Measurements from ENCODE around the gene MYO5A.

MYO5A gene

DNA sequence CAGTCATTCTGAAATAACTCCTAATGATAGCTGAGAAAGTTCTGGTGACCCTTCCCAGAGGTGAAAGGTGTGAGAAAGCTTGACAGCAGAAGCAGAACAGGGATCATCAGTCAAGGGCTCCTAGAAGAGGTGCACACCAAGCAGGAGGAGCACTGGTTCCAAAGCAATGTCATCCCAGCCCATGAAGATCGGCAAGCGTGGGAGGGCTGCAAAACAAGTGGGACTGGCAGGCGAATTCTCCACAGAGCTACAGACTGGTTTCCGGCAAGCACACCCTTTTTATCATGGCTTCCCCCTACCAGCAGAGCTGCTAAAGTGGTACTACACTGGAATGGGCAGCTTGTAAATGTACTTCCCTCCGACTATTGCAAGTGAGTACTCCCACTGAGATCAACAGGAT is 170.7 kb downstream of the MYO5A start:
- no peak for DNase-seq

DNA sequence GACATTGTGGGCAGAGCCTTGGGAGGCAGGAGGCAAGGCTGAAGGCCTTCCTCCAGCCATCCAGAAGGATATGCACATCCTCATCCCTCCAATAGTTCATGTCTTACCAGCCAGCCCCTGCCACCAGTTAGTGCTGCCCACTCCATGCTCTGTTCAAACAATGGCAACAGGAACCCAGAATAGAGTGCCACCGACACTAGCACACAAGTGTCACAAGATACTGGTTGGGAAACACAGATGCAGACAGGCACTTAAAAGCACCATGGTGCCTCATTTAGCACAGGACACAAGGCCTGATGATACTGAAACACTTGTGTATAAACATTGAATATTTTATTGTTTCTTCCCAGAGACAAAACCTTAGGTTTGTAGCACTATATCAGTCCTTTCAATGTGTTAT is 176.6 kb downstream of the MYO5A start:
- no peak for DNase-seq

DNA sequence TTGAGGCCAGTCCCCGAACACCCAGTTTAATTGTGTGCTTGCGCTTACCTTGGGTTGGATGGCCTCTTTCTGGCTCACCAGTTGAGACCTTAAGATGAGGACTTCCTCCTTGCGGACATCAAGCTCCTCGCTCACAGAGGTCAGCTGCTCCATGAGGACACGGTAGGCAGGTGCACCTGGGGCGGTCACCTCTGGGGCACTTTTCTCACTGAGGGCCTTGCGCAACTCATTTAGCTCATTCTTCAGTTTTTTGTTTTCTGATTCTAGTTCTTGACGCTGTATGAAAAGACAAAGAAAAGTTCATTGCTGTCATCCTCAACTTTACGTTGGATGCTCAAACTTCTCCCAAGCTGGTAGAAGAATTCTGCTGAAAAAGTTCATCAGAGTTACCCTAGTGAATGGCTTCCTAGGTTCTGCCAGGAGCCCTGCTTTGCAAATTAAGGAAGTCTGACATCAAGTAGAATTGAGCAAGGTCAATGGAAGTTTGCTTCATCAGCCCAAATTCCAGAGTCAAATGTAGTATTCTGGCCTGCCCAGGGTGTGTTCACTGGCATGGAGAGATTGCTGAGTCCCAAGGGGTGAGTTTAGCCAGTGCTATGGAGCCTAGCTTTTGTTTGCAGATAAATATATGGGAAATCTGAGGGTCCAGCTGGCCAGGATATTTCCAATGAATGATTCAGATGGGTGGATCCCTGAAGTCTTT is 177.3 kb downstream of the MYO5A start:
- no peak for DNase-seq

DNA sequence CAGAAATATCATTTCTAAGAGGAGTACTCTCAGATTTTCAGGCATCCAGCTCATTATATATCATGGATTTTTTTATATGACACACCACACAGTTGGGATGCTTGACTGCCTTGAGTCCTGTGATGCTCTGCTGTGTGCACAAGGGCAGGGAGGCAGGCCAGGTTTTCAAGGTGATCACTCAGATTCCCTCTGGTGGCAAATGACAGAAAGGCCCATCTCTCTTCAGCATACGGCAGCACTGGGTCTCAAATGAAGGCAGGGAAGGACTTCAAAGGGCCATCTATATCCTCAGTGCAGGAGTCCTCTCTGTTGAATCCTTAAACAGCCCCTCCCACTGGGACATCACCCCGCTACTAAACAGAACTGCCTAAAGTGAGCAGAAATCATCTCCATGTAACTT is 178.3 kb downstream of the MYO5A start:
- DNase-seq, result no peak

- DNase-seq, result no peak
Measured at GRCh38 chr15:52349052-52349700, 179.5 kb downstream of the MYO5A start.

DNA sequence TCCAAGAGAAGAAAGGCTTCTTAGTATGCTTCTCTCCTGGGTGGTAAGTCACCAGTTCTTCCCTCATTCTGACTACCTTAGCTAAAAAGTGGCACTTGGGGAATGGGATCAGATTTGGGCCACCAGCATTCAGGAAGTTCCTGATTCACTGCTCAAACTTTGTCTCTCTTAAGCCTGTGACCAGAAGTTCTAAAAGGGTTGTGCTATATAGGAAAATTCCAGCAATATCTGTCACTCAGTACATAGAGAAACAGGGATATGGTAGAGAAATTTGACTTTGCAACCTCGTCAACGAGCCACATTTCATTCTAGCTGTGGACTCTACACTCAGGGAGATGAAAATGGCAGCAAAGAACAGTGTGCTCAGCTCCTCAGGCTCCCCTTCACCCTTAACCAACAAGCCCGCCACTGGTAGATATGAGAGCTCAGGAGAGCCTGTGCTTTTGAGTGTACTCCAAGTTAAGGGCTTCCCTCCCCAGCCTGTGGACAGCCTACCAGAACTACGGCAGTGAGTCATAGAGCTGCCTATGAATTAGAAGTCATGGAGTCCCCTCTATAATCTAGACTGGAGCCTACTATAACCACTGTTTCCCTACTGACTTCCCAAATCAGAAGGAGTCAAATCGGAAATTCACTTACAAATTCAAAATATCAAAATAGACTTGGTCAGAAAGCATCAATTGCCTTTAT is 180.5 kb downstream of the MYO5A start:
- DNase-seq, result no peak

- DNase-seq, result no peak
Measured at GRCh38 chr15:52344592-52344991, 184.1 kb downstream of the MYO5A start.

DNA sequence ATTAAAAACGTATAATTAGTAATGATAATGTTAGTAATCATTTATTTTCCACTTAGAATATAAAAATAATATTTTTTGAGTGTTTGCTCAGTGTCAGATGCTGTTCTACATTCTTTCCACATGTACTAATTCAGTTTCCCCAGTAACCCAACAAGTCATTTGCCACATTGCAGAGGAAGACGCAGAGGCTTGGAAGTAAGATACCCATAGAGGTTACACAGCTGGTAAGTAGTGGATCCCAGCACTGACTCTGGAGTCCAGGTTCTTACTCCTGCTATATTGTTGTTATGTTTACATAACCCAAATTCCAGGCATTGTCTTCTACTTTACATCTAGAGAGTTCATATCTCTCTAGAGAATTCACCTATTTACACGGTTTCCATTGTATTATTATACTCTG is 184.8 kb downstream of the MYO5A start:
- DNase-seq, result no peak

DNA sequence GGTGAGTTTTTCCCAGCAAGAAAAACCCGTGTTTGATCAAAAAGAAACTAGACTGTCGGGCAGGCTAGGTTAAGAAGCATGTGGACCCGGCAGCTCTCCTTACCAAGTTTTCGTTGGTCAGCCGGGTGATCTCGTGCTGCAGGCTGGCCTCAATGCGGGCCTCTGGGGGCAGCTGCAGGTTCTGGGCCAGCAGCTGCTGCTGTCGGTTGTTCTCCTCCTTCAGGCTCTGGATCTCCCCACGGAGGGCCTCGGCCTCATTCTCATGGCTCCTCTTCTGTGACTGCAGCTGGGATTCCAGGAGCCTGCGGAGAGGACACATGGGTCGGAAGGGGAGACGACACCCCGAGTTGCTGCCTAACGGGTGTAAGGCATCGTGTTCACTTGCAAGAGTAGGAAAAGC is 188.6 kb downstream of the MYO5A start:
- no peak for DNase-seq

GRCh38 chr15:52338891-52339290 is 189.8 kb downstream of the MYO5A start:
- no peak for DNase-seq

DNA sequence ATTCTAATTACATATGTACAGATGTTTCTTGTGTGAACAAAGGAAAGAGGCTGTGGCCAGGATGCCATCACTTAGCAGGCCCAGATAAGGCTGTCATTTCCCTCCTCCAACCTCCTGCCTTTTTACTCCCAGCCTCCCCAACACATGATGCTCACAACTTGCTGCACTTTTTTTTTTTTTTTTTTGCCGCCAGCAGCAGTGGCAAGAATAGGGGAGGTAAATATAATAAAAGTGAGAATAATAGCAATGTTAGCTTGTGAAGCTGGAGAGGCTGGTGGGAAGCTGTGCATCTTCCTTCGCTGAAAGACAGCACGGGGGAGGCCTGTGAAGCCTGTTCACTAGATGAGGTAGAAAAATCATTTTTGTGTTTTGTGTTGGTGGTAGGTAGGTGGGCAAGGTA is 190.6 kb downstream of the MYO5A start:
- DNase-seq, result no peak

DNA sequence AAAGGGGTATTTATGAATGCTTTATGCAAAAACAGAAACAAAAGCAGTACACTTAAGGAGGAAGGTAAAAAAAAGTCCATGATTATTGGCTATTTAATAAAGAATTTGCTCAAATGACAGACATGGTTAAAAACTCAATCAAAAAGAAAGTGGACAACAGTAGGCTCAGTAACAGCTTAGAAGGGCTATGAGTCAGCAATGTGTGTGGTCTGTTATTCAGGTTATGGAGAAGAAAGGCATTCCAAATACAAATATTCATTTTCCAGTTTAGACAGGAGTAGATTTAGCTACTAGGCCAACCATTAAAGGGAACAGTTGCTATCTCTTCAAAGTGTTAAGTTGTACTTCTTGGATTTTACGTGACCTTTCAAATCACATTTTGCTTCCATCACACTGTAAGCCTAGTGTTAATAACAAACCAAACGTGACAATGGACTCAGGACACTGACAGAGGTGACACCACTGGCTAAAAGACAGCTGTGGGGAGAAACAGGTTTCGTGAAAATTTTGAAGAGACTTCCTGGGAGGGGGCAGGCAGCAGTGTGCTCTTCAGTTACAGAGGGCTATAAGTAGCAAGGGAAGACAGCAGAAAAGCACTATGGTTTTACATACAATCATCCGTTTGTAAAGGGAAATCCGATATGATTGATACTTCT is 191.4 kb downstream of the MYO5A start:
- no peak for DNase-seq

- DNase-seq, result no peak
Measured at GRCh38 chr15:52336529-52336928, 192.2 kb downstream of the MYO5A start.

DNA sequence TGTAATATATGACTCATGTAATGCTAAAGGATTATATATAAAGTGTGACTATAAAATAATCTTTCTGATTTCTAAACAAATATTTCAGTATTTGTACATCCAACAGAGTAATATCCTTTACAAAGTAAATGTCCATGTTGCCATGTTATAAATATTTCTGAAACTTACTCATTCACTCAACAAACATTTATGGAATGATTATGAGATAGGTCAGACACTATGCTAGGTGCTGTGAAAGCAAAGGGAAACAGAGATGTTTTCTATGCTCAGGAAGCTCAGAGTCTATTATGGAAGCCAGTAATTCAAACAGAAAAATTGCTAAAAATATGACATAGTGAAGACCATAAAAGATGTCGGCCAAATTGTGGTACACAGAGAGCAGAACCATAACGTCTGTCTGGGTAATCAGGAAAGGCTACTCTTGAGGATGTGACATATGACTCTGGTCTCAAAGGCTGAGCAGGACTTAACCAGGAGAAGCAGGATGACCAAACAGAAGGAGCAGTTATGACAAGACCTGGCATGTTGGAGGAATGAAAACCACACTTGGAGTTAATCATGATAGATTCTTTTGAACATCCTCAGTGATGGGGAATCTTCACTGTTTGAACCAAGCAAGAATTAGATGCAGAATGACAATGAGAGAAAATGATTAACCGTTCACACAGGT is 194.1 kb downstream of the MYO5A start:
- no peak for DNase-seq

GRCh38 chr15:52331490-52332240 is 197.0 kb downstream of the MYO5A start:
- no peak for DNase-seq

DNA sequence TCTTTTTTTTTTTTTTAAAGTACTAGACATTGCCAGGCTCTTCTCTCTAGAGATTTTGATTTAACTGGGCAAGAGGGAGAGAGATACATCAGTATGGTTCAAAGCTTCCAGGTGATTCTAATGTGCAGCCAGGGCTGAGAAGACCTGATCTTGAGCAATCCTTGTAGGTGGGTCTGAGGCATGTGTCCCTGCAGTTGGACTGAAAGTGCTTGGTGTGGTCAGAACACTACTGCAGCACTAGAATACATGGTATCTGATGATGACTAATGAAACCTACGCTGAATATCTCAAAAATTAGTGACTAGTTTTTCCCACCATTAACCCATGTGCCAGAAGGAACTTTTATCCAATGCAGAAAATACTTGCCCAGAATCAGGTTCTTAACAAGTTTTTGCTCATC is 198.7 kb downstream of the MYO5A start:
- DNase-seq, result no peak

DNA sequence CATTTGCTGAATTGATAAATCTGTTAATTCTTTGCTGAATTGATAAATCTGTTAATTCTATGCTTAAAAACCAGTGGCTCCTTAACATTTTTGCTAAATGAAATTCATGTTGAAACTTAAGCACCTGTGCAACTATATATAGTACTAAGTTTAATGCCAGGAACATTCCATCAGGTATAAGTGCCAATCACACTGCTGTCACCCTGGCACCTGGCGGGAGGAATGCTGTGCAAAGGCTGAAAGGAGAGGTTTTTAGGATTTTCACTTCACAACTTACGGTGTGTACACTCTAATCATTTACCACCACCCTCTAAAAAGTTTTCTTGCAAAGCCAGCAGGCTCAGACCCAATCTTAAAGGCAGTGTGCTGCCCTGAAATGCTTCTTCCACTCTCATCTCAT is 199.5 kb downstream of the MYO5A start:
- DNase-seq, result no peak

- no peak for DNase-seq
Measured at GRCh38 chr15:52328680-52329079, 200.0 kb downstream of the MYO5A start.

GRCh38 chr15:52326756-52327155 is 201.9 kb downstream of the MYO5A start:
- no peak for DNase-seq

GRCh38 chr15:52324109-52324508 is 204.6 kb downstream of the MYO5A start:
- DNase-seq, result no peak

DNA sequence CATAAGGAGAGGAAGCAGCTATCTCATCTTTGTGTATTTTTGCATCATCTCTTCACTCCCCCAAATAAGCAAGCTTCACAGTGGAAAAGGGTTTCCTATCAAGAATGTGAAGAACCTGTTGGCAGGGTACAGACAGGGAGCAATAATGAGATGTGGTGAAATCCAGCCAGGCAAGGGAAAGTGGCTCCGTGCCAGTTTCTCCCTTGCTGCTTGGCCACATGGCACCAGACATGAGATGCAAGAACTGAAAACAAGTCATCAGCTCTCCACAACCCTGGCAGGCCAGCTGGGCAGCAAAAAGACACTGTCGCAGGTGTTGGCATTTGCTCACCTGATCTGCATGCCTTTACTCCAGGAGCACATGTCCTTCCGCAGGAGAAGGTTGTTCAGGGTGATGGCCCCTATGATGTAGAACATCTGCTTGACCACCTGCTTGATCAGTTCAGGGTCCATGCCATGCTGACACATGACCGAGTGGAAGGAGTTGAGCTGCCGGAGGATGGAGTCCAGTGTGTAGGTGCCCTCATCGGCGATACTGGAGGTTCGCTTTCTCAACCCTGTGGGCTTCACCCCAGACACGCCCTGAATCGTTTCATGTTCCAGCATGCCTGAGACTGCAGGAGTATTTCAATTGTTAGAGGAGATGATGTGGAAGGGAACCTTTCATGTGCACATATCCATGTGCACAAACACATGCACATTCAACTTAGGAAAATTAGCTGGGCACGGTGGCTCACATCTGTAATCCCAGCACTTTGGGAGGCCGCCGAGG is 209.8 kb downstream of the MYO5A start:
- no peak for DNase-seq

DNA sequence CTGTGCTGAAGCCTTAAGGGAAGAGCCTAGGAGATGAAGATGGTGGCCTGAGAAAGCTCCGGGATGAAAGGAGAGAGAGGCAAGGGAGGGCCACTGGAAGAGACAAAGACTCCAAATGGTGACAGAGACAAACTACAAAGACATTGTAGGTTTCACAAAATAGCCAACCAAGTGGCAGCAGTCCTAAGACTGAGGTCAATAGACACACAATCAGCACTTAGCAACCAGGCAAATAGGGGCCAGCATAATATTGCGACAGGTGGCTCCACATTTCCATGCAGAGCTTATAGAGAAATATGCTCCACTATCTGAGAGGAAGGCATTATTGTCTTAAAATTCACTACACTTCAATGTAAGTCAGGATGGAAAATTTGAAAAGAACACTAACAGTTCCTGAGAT is 211.0 kb downstream of the MYO5A start:
- DNase-seq, result no peak
